ENCODE measurements around the gene LIPC. TPM values are rescaled to one million over a fixed set of nuclear protein-coding genes. Genes with fewer than 3 reads are reported as not detected.

The LIPC gene
- total and polyA plus RNA-seq, 9 of the 15 experiments (the other 6 are each of a cell fraction or from before 2014, with no cell fraction given), result 0.07 to 0.41 (median 0.11) TPM; not detected in 2

DNA sequence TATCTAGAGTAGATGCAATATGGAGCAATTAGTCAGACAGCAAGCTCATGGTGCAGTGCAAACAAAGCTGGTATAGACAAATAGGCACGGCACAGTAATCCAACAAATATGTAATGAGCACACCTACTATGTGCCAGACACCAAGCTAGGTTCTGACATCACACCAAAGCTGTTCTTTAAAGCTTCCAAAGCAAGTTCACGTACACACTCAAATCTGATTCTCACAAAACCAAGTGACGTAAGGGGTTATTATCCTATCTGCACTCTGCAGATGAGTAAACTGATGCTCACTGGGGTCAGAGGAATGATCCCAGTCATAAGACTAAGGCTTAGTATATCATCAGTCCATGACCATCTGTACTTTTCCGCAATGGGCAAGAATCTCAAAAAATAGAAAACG lies 27.8 kb upstream of the LIPC start:
- Histone ChIP-seq H3K27ac (ENCODE audit: extremely low read depth, low read depth, low read length) (no peak overlapping the region), H2AFZ (ENCODE audit: low read depth, low read length) (peak overlapping the region; percentile 62; the same call in 1 of the 2 replicates), H3K4me3 (no peak overlapping the region), H3K9me1 (ENCODE audit: control insufficient read depth, insufficient read depth, low read length) (no peaks in the 10 kb centered on the region), H4K20me1 (replicated peaks; ENCODE audit: control insufficient read depth, insufficient read depth, low read length) (no peaks in the 10 kb centered on the region), H3K27me3 (ENCODE audit: control insufficient read depth in 2 of 2, insufficient read depth in 2 of 2, low read length in 2 of 2) (no peaks in the 10 kb centered on the region; a peak in 1 of 5 replicates), H3K79me2 (ENCODE audit: control insufficient read depth, insufficient read depth, low read length) (no peaks in the 10 kb centered on the region), H3K36me3 (ENCODE audit: control insufficient read depth, insufficient read depth, low read length) (no peaks in the 10 kb centered on the region), H3K9me3 (replicated peaks; ENCODE audit: control insufficient read depth, insufficient read depth, low read depth, low read length) (no peaks in the 10 kb centered on the region), H3K4me1 (replicated peaks in 1 of 2; ENCODE audit: control insufficient read depth in 2 of 2, insufficient read depth in 2 of 2, low read length in 2 of 2) (peaks cover 0 to 42% of the 10 kb centered on the region in 2 experiments; a peak in 3 of 5 replicates), H3K4me2 (ENCODE audit: insufficient read depth, low read length) (no peak overlapping the region; the same call in 1 of the 2 replicates), H3K9ac (ENCODE audit: insufficient read depth in 1 of 2, low read depth in 2 of 2, low read length in 2 of 2) (no peak overlapping the region)
- POLR2A ChIA-PET, result interaction anchor here (1.2 kb wide), 1 partner anchor 13 kb away, joined by 6 read pairs; no protein-coding TSS in a partner anchor
- CTCF ChIA-PET (ENCODE audit: low intra/inter-chr PET ratio), result no interaction called here
- in situ Hi-C loops (cut with MboI) (no loop called here), intact Hi-C loops (cut with micrococcal nuclease) (no loop called here)
- FAIRE-seq (peak; percentile 54), DNase-seq (ENCODE audit: extremely low read depth in 1 of 4, low spot score in 3 of 4) (peak in 2 of 4 experiments; percentile 16 to 57), ATAC-seq (peak; percentile 32; the same call in 2 of the 3 replicates)
- BruUV-seq (replicated peaks), result no TSS peak
- 13% methylated on average over 5 of the region's 5 CpGs for WGBS (ENCODE audit: insufficient coverage, low coverage, missing lambda C conversion rate)
- TF ChIP-seq EP300 (IDR thresholded peaks at IDR 0.05; ENCODE audit: low read length), result peak; percentile 41
- peak; percentile 76 for TF ChIP-seq CBFA2T3 (IDR thresholded peaks at IDR 0.05)
- TF ChIP-seq, protein P1, sequence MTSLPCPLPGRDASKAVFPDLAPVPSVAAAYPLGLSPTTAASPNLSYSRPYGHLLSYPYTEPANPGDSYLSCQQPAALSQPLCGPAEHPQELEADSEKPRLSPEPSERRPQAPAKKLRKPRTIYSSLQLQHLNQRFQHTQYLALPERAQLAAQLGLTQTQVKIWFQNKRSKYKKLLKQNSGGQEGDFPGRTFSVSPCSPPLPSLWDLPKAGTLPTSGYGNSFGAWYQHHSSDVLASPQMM (CRISPR knock-in tag; IDR thresholded peaks at IDR 0.05), result no peak
- TF ChIP-seq TCF3 (CRISPR knock-in tag; IDR thresholded peaks at IDR 0.05), result peak; percentile 69
- no peak for TF ChIP-seq ZFX (CRISPR knock-in tag; IDR thresholded peaks at IDR 0.05)
- TF ChIP-seq, protein P2, sequence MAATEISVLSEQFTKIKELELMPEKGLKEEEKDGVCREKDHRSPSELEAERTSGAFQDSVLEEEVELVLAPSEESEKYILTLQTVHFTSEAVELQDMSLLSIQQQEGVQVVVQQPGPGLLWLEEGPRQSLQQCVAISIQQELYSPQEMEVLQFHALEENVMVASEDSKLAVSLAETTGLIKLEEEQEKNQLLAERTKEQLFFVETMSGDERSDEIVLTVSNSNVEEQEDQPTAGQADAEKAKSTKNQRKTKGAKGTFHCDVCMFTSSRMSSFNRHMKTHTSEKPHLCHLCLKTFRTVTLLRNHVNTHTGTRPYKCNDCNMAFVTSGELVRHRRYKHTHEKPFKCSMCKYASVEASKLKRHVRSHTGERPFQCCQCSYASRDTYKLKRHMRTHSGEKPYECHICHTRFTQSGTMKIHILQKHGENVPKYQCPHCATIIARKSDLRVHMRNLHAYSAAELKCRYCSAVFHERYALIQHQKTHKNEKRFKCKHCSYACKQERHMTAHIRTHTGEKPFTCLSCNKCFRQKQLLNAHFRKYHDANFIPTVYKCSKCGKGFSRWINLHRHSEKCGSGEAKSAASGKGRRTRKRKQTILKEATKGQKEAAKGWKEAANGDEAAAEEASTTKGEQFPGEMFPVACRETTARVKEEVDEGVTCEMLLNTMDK (IDR thresholded peaks at IDR 0.05; ENCODE audit: borderline replicate concordance, insufficient read depth, low read depth, low read length, poor library complexity, severe bottlenecking), result no peak
- TF ChIP-seq ATF7 (IDR thresholded peaks at IDR 0.05), result peak; percentile 92
- TF ChIP-seq FOS (IDR thresholded peaks at IDR 0.05; ENCODE audit: extremely low read depth, insufficient read length), result no peak
- peak; percentile 9 to 38; a peak in 2 of 4 replicates for TF ChIP-seq KDM1A (IDR thresholded peaks at IDR 0.05)
- TF ChIP-seq TAL1 (IDR thresholded peaks at IDR 0.05), result peak; percentile 71
- TF ChIP-seq JUND (IDR thresholded peaks at IDR 0.05; ENCODE audit: borderline replicate concordance, low read depth, low read length), result peak; percentile 42; the same call in 1 of the 2 replicates
- TF ChIP-seq JUND (tag; IDR thresholded peaks at IDR 0.05; ENCODE audit: borderline replicate concordance, low read depth, low read length), result peak; percentile 53; the same call in 2 of the 3 replicates
- peak; percentile 31; the same call in 1 of the 2 replicates for TF ChIP-seq NCOR1 (IDR thresholded peaks at IDR 0.05)
- TF ChIP-seq CREM (IDR thresholded peaks at IDR 0.05; ENCODE audit: low read depth), result peak; percentile 60
- no peak for TF ChIP-seq ELF1 (tag; IDR thresholded peaks at IDR 0.05)
- TF ChIP-seq RUNX1 (IDR thresholded peaks at IDR 0.05; ENCODE audit: low read depth), result no peak
- TF ChIP-seq ADNP (tag; IDR thresholded peaks at IDR 0.05), result peak; percentile 58; the same call in 1 of the 2 replicates
- TF ChIP-seq ZNF354B (CRISPR knock-in tag; IDR thresholded peaks at IDR 0.05), result no peak
- TF ChIP-seq, protein P3, sequence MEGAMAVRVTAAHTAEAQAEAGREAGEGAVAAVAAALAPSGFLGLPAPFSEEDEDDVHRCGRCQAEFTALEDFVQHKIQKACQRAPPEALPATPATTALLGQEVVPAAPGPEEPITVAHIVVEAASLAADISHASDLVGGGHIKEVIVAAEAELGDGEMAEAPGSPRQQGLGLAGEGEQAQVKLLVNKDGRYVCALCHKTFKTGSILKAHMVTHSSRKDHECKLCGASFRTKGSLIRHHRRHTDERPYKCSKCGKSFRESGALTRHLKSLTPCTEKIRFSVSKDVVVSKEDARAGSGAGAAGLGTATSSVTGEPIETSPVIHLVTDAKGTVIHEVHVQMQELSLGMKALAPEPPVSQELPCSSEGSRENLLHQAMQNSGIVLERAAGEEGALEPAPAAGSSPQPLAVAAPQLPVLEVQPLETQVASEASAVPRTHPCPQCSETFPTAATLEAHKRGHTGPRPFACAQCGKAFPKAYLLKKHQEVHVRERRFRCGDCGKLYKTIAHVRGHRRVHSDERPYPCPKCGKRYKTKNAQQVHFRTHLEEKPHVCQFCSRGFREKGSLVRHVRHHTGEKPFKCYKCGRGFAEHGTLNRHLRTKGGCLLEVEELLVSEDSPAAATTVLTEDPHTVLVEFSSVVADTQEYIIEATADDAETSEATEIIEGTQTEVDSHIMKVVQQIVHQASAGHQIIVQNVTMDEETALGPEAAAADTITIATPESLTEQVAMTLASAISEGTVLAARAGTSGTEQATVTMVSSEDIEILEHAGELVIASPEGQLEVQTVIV (CRISPR knock-in tag; IDR thresholded peaks at IDR 0.05; ENCODE audit: borderline replicate concordance), result no peak
- no peak for TF ChIP-seq BHLHE40 (IDR thresholded peaks at IDR 0.05; ENCODE audit: low read length)
- 0 out of 4 replicates have a peak, but pooled peaks of 1 of the 2 experiments have one; percentile 24 for TF ChIP-seq HDAC1 (IDR thresholded peaks at IDR 0.05)
